ENCODE results near the gene ERBB4. TPM values are rescaled to one million over a fixed set of nuclear protein-coding genes. Genes with fewer than 3 reads are reported as not detected.

ERBB4 gene
- total and polyA plus RNA-seq, 2 of the 8 experiments (the other 6 are each of a cell fraction or from before 2014, with no cell fraction given): 0.34 to 1.3 TPM

DNA sequence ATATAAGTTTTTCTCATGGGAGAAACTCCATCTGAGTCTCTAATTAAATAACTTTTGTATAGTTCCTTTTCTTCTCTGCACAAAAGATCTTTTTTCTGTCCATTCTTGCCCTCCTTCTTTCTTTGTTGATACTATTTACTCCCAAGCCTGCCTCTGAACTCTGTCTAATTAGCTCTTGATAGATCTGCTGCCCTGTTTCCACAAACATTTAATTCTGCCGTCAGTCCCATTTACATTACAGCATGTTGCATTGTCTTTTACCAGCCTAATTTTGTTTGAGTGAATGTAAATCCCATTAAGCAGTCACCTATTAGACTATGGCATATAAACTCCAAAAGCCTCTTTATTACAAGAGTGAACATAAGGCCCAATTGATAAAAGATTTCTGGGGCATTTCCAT lies 254.4 kb downstream of the ERBB4 start:
- no peak overlapping the region for H3K56ac ChIP-seq (replicated peaks; ENCODE audit: insufficient read length, low read depth, low read length)
- H2BK120ac ChIP-seq (replicated peaks; ENCODE audit: low read depth, low read length): no peak overlapping the region
- no peak overlapping the region for H2BK12ac ChIP-seq (ENCODE audit: low read depth, low read length)
- no peak overlapping the region for H3K4me2 ChIP-seq (ENCODE audit: insufficient read depth in 1 of 2, low read depth in 2 of 2, low read length in 2 of 2)
- CTCF ChIA-PET (ENCODE audit: partially characterized antibody): interaction anchor here (1.3 kb wide), 1 partner anchor 11 kb away, joined by 4 read pairs; no protein-coding TSS in a partner anchor
- H3K14ac ChIP-seq (ENCODE audit: insufficient read length): no peak overlapping the region
- no peak overlapping the region for H2AK5ac ChIP-seq (ENCODE audit: low read depth, low read length)
- H3K36me3 ChIP-seq (ENCODE audit: control insufficient read depth in 2 of 4, insufficient read depth in 4 of 4, low read length in 3 of 4): no peaks in the 10 kb centered on the region
- POLR2A ChIA-PET (ENCODE audit: partially characterized antibody): no interaction called here
- no peaks in the 10 kb centered on the region for H3K27me3 ChIP-seq (replicated peaks in 1 of 4; ENCODE audit: control insufficient read depth in 3 of 4, extremely low read depth in 1 of 4, insufficient read depth in 3 of 4, low read length in 3 of 4)
- H3K23ac ChIP-seq (ENCODE audit: insufficient read length): no peak overlapping the region
- no peak overlapping the region for H3K18ac ChIP-seq (ENCODE audit: extremely low read depth, low read length)
- H3K79me1 ChIP-seq (ENCODE audit: low read depth, low read length): no peaks in the 10 kb centered on the region
- no peak overlapping the region for H2BK20ac ChIP-seq (ENCODE audit: low read length)
- no peaks in the 10 kb centered on the region for H3K9me3 ChIP-seq (ENCODE audit: insufficient read depth in 2 of 2, low read depth in 1 of 2, low read length in 1 of 2)
- H2BK5ac ChIP-seq (ENCODE audit: low read depth, low read length): no peak overlapping the region
- WGBS, 2 experiments (ENCODE audit: extremely low coverage in 1 of 2, insufficient coverage in 1 of 2, insufficient read length in 1 of 2, insufficient replicate concordance in 2 of 2, low coverage in 1 of 2, low lambda C conversion rate in 2 of 2, missing lambda C conversion rate in 1 of 2): 79% methylated on average over 1 of the region's 1 CpG; no CpG with 5 or more reads in 1 of the 2 experiments
- no peak overlapping the region for H4K8ac ChIP-seq (ENCODE audit: extremely low read depth, insufficient read depth, low read length)
- H2BK15ac ChIP-seq (ENCODE audit: low read length): no peak overlapping the region
- FAIRE-seq (no peak), DNase-seq (ENCODE audit: low read depth in 1 of 2, low spot score in 2 of 2) (no peak)
- no peaks in the 10 kb centered on the region for H4K20me1 ChIP-seq (replicated peaks in 1 of 2; ENCODE audit: control insufficient read depth in 1 of 2, insufficient read depth in 2 of 2, low read length in 2 of 2)
- H3K4ac ChIP-seq (replicated peaks; ENCODE audit: insufficient read length, low read depth, low read length): no peak overlapping the region
- no peak overlapping the region for H3K4me3 ChIP-seq (ENCODE audit: extremely low read depth in 1 of 4, insufficient read depth in 2 of 4, low read depth in 3 of 4, low read length in 4 of 4)
- H3K9ac ChIP-seq (replicated peaks in 1 of 4; ENCODE audit: extremely low read depth in 1 of 4, low read depth in 3 of 4, low read length in 3 of 4): no peak overlapping the region
- no peak overlapping the region for H2AFZ ChIP-seq (ENCODE audit: low read length)
- H3K27ac ChIP-seq (ENCODE audit: low read depth, low read length): no peak overlapping the region
- H3K79me2 ChIP-seq (ENCODE audit: control insufficient read depth in 1 of 2, insufficient read depth in 2 of 2, low read length in 2 of 2): no peaks in the 10 kb centered on the region
- no peak overlapping the region for H4K91ac ChIP-seq (replicated peaks; ENCODE audit: insufficient read length, low read length)
- H3K23me2 ChIP-seq (ENCODE audit: low read depth, low read length): no peaks in the 10 kb centered on the region
- no peak overlapping the region for H4K5ac ChIP-seq (ENCODE audit: insufficient read length, low read depth, low read length)
- no peaks in the 10 kb centered on the region for H3K4me1 ChIP-seq (replicated peaks in 1 of 4; ENCODE audit: control insufficient read depth in 3 of 4, insufficient read depth in 4 of 4, low read length in 3 of 4)
- TF ChIP-seq, protein P1, sequence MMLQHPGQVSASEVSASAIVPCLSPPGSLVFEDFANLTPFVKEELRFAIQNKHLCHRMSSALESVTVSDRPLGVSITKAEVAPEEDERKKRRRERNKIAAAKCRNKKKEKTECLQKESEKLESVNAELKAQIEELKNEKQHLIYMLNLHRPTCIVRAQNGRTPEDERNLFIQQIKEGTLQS (IDR thresholded peaks at IDR 0.05; ENCODE audit: insufficient read depth, low read depth, low read length): no peak
- TF ChIP-seq NRF1 (IDR thresholded peaks at IDR 0.05; ENCODE audit: low read depth, low read length): no peak
- TF ChIP-seq TAF1 (IDR thresholded peaks at IDR 0.05; ENCODE audit: low read depth, low read length): no peak
- no peak for TF ChIP-seq POLR2A (IDR thresholded peaks at IDR 0.05; ENCODE audit: control extremely low read depth in 1 of 2, low read depth in 2 of 2, low read length in 2 of 2)
- TF ChIP-seq EZH2 (IDR thresholded peaks at IDR 0.05; ENCODE audit: low read depth, low read length, severe bottlenecking): no peak
